ENCODE measurements around the gene FAM169A.
"Not testable (repeated sequence)": the region's sequence is repeated elsewhere in the genome, so short reads cannot be mapped to it uniquely, and the experiment has no call there.

FAM169A gene

GRCh38 chr5:74866596-74867162, 492 bp upstream of the FAM169A start:
- DNase-seq, result no peak

- no peak for DNase-seq
Measured at GRCh38 chr5:74865256-74865803, 857 bp downstream of the FAM169A start.

- DNase-seq, result no peak
Measured at GRCh38 chr5:74864823-74865222, 1.4 kb downstream of the FAM169A start.

GRCh38 chr5:74863726-74864125, 2.5 kb downstream of the FAM169A start:
- DNase-seq, result no peak

- DNase-seq, result no peak
Measured at GRCh38 chr5:74862221-74862620, 4.0 kb downstream of the FAM169A start.

GRCh38 chr5:74856975-74857374, 9.2 kb downstream of the FAM169A start:
- DNase-seq, result not testable (repeated sequence)

- no peak for DNase-seq
Measured at GRCh38 chr5:74853256-74853655, 12.9 kb downstream of the FAM169A start.

GRCh38 chr5:74851684-74852353, 14.4 kb downstream of the FAM169A start:
- DNase-seq, result no peak

GRCh38 chr5:74850789-74851425, 15.3 kb downstream of the FAM169A start:
- DNase-seq, result no peak

- no peak for DNase-seq
Measured at GRCh38 chr5:74850030-74850429, 16.2 kb downstream of the FAM169A start.

GRCh38 chr5:74848553-74849025, 17.6 kb downstream of the FAM169A start:
- DNase-seq, result no peak

GRCh38 chr5:74839229-74839628, 27.0 kb downstream of the FAM169A start:
- no peak for DNase-seq

GRCh38 chr5:74838262-74838661, 27.9 kb downstream of the FAM169A start:
- no peak for DNase-seq

GRCh38 chr5:74837115-74837514, 29.1 kb downstream of the FAM169A start:
- no peak for DNase-seq

- no peak for DNase-seq
Measured at GRCh38 chr5:74833537-74834266, 32.5 kb downstream of the FAM169A start.

GRCh38 chr5:74829413-74829812, 36.8 kb downstream of the FAM169A start:
- no peak for DNase-seq

- no peak for DNase-seq
Measured at GRCh38 chr5:74822288-74822687, 43.9 kb downstream of the FAM169A start.

GRCh38 chr5:74816875-74817274, 49.3 kb downstream of the FAM169A start:
- no peak for DNase-seq

GRCh38 chr5:74810915-74811314, 55.3 kb downstream of the FAM169A start:
- DNase-seq, result no peak

- DNase-seq, result no peak
Measured at GRCh38 chr5:74801941-74802340, 64.2 kb downstream of the FAM169A start.

GRCh38 chr5:74801197-74801596, 65.0 kb downstream of the FAM169A start:
- no peak for DNase-seq

GRCh38 chr5:74798977-74799911, 66.9 kb downstream of the FAM169A start:
- DNase-seq, result no peak

Data from CD4-positive, alpha-beta T cell treated with Interleukin-6 for 4 hours (primary cell).